Prostate gland (tissue), 2 donors: ENCODE measurements around the gene CFAP61. TPM values are rescaled to one million over a fixed set of nuclear protein-coding genes. Genes with fewer than 3 reads are reported as not detected.
A peak's percentile ranks its signal among the peaks of the same experiment; 100 is the strongest.

Experiments used
- DNase-seq: peaks from one replicate; pipeline ENCODE4 v3.0.0-alpha.2; 2019; ENCODE audit warnings: low spot score
- H3K27ac ChIP-seq, 2 donors: fragments of 200-600 bp; sonication (generic); 2 replicates each; pipeline ENCODE4 v1.5.1; 2017 to 2019
- H3K27me3 ChIP-seq: fragments of 200-600 bp; sonication (generic); replicated peaks from 2 replicates; pipeline ENCODE4 v1.5.1; 2019; ENCODE audit not compliant: insufficient read depth
- H3K36me3 ChIP-seq, 2 donors: fragments of 200-600 bp; sonication (generic); 1 replicate in 1 of 2; 2 replicates in 1 of 2; pipeline versions ENCODE4 v1.5.1 to v1.8.1; 2017 to 2019
- H3K4me1 ChIP-seq: fragments of 200-600 bp; sonication (generic); replicated peaks from 2 replicates; pipeline ENCODE4 v1.5.1; 2019
- H3K4me3 ChIP-seq, 2 donors: fragments of 200-600 bp; sonication (generic); 2 replicates each; pipeline ENCODE4 v1.5.1; 2017 to 2019
- H3K9me3 ChIP-seq: fragments of 200-600 bp; sonication (generic); 2 replicates; pipeline ENCODE4 v1.5.1; 2017
- CTCF ChIP-seq, 4 experiments: fragments of 200-600 bp in 2 of 4; fragments of 450-650 bp in 2 of 4; sonication (generic) in 2 of 4; IDR thresholded peaks; 1 replicate in 3 of 4; 2 replicates in 1 of 4; pipeline ENCODE4 v1.5.1; 2016 to 2019; ENCODE audit warnings: antibody characterized with exemption in 4 of 4, mild to moderate bottlenecking in 2 of 4, moderate library complexity in 2 of 4
- POLR2A ChIP-seq: fragments of 450-650 bp; IDR thresholded peaks from one replicate; pipeline ENCODE4 v1.6.1; 2016; ENCODE audit warnings: antibody characterized with exemption, mild to moderate bottlenecking
- POLR2AphosphoS5 ChIP-seq: sonication (generic); formaldehyde crosslinking; IDR thresholded peaks from one replicate; pipeline ENCODE4 v1.6.1; 2017; ENCODE audit warnings: antibody characterized with exemption
- WGBS: methylation state at CpG from one replicate; pipeline ENCODE4 v1.1.5; 2018; 5-methylcytosine and 5-hydroxymethylcytosine counted together
- intact Hi-C: fragments of 100-400 bp; cut with DNase I; formaldehyde crosslinking; loops from one replicate; pipeline ENCODE4 v1.14.2; 2022
- total RNA-seq, 2 donors: library from RNA; depleted of rRNA; stranded (reverse); fragments of >200 nt; gene quantifications; one replicate each; pipeline ENCODE4 v1.1.0, GENCODE V29; 2016

The CFAP61 gene
- total RNA-seq, 2 donors from 2014 or later = 0.14 to 8.1 TPM

- no peaks in the 10 kb centered on the region for H3K9me3 ChIP-seq
- H3K27ac ChIP-seq = no peak overlapping the region
- peaks cover 62% of the 10 kb centered on the region for H3K27me3 ChIP-seq
- DNase-seq = no peak
- intact Hi-C loops = no loop called here
- TF ChIP-seq POLR2A (no peak), CTCF (IDR thresholded peaks at IDR 0.05) (no peak), POLR2AphosphoS5 (no peak)
- H3K4me1 ChIP-seq = peaks cover 10% of the 10 kb centered on the region
- under 1% methylated on average over 63 of the region's 63 CpGs for WGBS
- H3K4me3 ChIP-seq = no peak overlapping the region
- no peaks in the 10 kb centered on the region for H3K36me3 ChIP-seq
Observed at GRCh38 chr20:20366876-20367574, 314.7 kb downstream of the CFAP61 start.

- H3K4me1 ChIP-seq = peaks cover 10% of the 10 kb centered on the region
- H3K4me3 ChIP-seq = peak within 1 kb of the TSS; percentile 8 to 21
- intact Hi-C loops = no loop called here
- no peak for DNase-seq
- WGBS = 1% methylated on average over 35 of the region's 108 CpGs
- H3K9me3 ChIP-seq = no peaks in the 10 kb centered on the region
- H3K27ac ChIP-seq = no peak within 1 kb of the TSS
- peaks cover 62% of the 10 kb centered on the region for H3K27me3 ChIP-seq
- TF ChIP-seq POLR2A (no peak), CTCF (IDR thresholded peaks at IDR 0.05) (no peak), POLR2AphosphoS5 (no peak)
- H3K36me3 ChIP-seq = no peaks in the 10 kb centered on the region
Observed at GRCh38 chr20:20367575-20368417, 315.5 kb downstream of the CFAP61 start, which contains the start of gene INSM1. TSS of gene INSM1 (plus strand) at chr20:20368104. CDS start at chr20:20368268, 164 bp downstream.

GRCh38 chr20:20368418-20369249 is 316.3 kb downstream of the CFAP61 start:
- DNase-seq = no peak
- 0% methylated on average over 16 of the region's 130 CpGs for WGBS
- H3K27ac ChIP-seq = no peak overlapping the region
- peaks cover 60% of the 10 kb centered on the region for H3K27me3 ChIP-seq
- no peaks in the 10 kb centered on the region for H3K9me3 ChIP-seq
- TF ChIP-seq POLR2AphosphoS5 (no peak), CTCF (IDR thresholded peaks at IDR 0.05) (no peak)
- H3K4me3 ChIP-seq = peak overlapping the region; percentile 8 to 21
- H3K36me3 ChIP-seq = no peaks in the 10 kb centered on the region
- intact Hi-C loops = no loop called here
- peaks cover 10% of the 10 kb centered on the region for H3K4me1 ChIP-seq

- TF ChIP-seq POLR2AphosphoS5 (no peak), POLR2A (no peak), CTCF (IDR thresholded peaks at IDR 0.05) (no peak)
- DNase-seq = no peak
- Histone ChIP-seq H3K4me3 (peak overlapping the region; percentile 8 to 21), H3K36me3 (no peaks in the 10 kb centered on the region), H3K27me3 (peaks cover 52% of the 10 kb centered on the region), H3K9me3 (no peaks in the 10 kb centered on the region), H3K4me1 (peaks cover 10% of the 10 kb centered on the region), H3K27ac (no peak overlapping the region)
- intact Hi-C loops = no loop called here
- WGBS = 2% methylated on average over 46 of the region's 86 CpGs
Observed at GRCh38 chr20:20369250-20370093, 317.1 kb downstream of the CFAP61 start.
